ENCODE measurements around the gene MYMK. TPM values are rescaled to one million over a fixed set of nuclear protein-coding genes. Genes with fewer than 3 reads are reported as not detected.

The MYMK gene
- total and polyA plus RNA-seq, 2 experiments from 2014 or later = not detected

GRCh38 chr9:133476941-133477340 lies 47.8 kb downstream of the MYMK start (continued):
- TF ChIP-seq ZNF462 (CRISPR knock-in tag; IDR thresholded peaks at IDR 0.05) = no peak
- no peak for TF ChIP-seq NANOG (IDR thresholded peaks at IDR 0.05; ENCODE audit: borderline replicate concordance)
- TF ChIP-seq, protein P1, sequence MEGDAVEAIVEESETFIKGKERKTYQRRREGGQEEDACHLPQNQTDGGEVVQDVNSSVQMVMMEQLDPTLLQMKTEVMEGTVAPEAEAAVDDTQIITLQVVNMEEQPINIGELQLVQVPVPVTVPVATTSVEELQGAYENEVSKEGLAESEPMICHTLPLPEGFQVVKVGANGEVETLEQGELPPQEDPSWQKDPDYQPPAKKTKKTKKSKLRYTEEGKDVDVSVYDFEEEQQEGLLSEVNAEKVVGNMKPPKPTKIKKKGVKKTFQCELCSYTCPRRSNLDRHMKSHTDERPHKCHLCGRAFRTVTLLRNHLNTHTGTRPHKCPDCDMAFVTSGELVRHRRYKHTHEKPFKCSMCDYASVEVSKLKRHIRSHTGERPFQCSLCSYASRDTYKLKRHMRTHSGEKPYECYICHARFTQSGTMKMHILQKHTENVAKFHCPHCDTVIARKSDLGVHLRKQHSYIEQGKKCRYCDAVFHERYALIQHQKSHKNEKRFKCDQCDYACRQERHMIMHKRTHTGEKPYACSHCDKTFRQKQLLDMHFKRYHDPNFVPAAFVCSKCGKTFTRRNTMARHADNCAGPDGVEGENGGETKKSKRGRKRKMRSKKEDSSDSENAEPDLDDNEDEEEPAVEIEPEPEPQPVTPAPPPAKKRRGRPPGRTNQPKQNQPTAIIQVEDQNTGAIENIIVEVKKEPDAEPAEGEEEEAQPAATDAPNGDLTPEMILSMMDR (conservative IDR thresholded peaks at IDR 0.05; ENCODE audit: low read depth in 2 of 2) = no peak
- TF ChIP-seq, protein P2, sequence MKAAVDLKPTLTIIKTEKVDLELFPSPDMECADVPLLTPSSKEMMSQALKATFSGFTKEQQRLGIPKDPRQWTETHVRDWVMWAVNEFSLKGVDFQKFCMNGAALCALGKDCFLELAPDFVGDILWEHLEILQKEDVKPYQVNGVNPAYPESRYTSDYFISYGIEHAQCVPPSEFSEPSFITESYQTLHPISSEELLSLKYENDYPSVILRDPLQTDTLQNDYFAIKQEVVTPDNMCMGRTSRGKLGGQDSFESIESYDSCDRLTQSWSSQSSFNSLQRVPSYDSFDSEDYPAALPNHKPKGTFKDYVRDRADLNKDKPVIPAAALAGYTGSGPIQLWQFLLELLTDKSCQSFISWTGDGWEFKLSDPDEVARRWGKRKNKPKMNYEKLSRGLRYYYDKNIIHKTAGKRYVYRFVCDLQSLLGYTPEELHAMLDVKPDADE (IDR thresholded peaks at IDR 0.05) = no peak
- no peak for TF ChIP-seq ZNF331 (CRISPR knock-in tag; IDR thresholded peaks at IDR 0.05; ENCODE audit: low read depth)
- TF ChIP-seq ZNF114 (CRISPR knock-in tag; IDR thresholded peaks at IDR 0.05) = no peak
- no peak for TF ChIP-seq REST (IDR thresholded peaks at IDR 0.05; ENCODE audit: unreplicated experiment)

Data from GM23338 (cell line).